ENCODE measurements around the gene AP1AR.

The AP1AR gene

DNA sequence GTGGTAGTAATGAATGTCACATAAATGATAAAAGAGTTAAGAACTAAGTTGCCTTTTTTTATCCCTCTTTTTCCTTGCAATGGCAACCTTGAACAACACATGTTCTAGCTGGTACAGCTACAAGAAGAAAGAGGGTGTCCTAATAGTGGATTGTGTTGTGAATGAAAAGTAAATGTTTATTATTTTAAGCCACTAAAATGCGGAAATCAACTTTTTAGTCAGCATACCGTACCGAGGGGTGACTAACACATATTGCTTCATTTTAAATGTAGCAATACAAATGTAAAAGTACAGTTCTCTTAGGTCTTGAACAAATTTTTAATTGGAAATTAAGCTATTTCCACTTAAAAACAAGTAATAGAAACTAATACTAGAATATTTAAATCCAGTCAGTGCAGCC lies 17.7 kb upstream of the AP1AR start:
- TF ChIP-seq, protein P1, sequence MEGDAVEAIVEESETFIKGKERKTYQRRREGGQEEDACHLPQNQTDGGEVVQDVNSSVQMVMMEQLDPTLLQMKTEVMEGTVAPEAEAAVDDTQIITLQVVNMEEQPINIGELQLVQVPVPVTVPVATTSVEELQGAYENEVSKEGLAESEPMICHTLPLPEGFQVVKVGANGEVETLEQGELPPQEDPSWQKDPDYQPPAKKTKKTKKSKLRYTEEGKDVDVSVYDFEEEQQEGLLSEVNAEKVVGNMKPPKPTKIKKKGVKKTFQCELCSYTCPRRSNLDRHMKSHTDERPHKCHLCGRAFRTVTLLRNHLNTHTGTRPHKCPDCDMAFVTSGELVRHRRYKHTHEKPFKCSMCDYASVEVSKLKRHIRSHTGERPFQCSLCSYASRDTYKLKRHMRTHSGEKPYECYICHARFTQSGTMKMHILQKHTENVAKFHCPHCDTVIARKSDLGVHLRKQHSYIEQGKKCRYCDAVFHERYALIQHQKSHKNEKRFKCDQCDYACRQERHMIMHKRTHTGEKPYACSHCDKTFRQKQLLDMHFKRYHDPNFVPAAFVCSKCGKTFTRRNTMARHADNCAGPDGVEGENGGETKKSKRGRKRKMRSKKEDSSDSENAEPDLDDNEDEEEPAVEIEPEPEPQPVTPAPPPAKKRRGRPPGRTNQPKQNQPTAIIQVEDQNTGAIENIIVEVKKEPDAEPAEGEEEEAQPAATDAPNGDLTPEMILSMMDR (IDR thresholded peaks at IDR 0.05): no peak

DNA sequence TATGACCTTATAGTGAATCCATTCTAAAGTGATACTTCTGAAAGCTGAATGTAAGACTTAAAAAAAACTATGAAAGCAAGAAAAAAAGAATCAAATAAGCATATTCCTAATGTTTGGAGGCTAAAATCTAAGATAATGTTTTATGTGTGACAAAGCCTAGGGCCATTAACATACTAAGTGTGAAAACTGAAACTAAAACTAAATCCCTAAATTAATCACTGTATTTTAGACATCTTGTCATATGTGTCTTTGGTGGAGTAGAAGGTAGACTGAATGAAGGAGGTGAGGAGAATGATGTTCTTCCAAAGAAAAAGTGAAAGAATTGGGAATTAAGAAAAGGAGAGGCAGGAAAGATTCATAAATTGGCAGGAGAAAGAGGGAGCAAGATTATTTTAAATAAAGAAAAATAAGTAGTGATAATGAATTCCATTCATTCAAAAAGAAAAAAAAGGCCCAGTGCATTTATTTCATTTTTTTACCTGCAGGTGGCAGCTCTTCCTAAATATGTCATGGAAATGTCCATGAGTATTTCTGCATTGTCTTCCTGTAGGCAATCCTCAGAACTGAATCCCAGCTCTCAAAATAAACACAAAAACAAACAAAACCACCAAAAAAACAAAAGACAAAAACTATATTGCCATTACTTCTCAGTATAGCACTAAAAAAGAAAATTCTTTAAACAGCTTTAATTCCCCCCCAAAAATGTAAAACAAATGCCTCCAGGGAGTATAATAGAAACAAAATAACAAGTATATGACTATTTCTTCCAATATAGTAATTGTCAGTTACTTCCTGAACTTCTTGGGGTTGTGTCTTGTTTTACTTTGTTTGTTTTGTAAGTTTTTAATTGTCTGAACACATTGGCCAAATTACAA lies 17.0 kb upstream of the AP1AR start:
- TF ChIP-seq, protein P1 (IDR thresholded peaks at IDR 0.05): peak; percentile 55

DNA sequence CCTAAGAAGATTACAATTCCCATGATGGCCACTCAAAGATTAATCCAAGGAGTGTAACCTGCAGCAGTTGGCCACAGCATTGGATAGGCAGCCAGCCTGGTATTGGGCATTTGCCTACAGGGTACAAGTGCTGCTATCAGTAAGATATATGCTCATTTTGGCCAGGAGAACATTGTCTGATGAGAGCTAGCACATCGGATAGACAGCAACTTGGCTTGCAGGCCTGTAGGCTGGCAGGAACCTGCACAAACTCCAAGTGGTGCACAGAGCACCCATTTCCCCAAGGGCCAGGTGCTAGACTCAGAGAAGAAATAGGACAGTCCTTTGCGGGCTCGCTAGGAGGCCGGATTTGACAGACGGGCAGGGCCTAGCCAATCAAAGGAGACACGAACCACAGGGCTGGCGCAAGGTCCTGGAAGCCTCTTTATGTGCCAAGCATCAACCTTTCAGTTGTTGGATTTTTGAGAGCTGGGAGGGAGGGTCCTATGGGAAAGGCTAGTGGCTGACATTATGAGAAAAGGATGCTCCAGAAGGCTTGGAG lies 11.7 kb upstream of the AP1AR start:
- TF ChIP-seq, protein P1 (IDR thresholded peaks at IDR 0.05): no peak

DNA sequence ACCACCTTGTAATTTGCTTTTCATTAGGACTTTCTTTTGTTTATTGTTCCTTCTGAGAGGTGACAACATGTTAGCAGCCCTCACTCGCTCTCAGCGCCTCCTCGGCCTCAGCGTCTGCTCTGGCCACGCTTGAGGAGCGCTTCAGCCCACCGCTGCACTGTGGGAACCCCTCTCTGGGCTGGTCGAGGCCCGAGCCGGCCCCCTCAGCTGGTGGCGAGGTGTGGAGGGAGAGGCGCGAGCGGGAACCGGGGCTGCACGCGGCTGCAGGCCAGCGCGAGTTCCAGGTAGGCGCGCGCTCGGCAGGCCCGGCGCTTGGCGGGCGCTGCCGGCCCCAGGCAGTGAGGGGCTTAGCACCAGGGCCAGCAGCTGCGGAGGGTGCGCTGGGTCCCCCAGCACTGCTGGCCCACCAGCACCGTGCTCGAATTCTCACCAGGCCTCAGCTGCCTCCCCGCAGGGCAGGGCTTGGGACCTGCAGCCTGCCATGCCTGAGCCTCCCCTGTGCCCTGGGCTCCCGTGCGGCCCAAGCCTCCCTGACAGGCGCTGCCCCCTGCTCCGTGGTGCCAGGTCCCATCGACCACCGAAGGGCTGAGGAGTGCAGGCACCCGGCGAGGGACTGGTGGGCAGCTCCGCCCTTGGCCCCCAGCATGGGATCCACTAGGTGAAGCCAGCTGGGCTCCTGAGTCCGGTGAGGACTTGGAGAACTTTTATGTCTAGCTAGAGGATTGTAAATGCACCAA lies 9.2 kb upstream of the AP1AR start:
- TF ChIP-seq, protein P1 (IDR thresholded peaks at IDR 0.05): no peak

DNA sequence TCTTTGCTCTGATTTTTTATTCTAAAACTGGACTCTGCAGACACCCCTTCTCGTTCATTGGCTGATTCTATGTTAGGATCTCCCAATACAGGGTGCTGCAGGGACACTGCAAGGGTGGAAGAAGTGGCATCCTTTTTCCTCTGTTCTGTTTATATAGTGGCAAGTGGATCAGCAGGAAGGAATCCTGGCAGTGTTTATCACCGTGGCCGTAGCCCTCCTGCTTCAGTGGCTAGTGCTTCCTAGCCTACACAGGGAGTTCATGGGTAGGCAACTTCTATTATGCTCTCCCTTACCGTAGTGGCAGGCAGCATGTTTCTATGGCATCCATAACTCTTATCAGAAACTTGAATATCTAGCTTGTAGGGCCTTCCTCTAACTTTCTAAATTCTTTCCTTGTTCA lies 6.4 kb upstream of the AP1AR start:
- TF ChIP-seq, protein P1 (IDR thresholded peaks at IDR 0.05): no peak

DNA sequence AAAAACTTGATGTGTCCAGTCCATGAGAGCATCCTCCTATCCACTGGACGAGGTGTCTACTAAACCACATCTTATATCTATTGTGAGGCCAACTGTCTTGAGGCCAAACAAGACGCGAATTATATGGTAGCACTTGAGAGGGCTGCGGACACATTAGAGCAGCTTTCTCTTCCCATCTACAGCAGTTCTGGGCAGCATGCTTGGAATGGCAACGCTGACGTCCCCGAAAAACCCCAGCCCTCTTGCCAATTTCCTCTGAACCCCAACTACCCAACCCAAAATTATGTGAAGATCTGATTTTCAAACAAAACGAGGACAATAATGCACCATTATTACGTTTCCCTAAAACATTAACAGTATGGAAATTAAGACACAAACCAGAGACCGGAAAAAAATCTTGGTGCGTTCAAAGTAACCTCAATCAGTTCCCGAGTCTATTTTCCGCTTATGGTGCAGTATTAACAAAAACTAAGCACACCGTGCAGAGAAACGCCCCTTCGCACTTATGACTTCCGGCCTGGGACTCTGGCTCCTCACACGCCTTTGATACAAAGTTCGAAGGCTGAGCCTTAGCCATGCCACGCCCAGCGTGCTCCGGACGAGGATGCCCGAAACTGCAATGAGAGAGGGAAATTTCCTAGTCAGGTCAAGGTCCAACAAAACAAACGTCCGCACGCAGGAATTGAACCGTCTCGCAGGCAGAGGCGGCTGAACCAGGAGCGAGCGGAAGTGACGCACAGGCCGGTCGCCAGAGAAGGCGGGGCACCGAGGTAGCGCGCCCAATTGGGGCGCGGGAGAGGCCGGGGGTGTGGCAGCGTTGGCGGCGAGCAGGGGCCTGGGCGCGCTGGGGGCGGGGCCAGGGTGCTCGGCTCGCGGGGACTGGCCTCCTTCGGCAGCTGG lies 458 bp upstream of the AP1AR start:
- TF ChIP-seq, protein P1 (IDR thresholded peaks at IDR 0.05): no peak

All from LNCAP (cell line).